ENCODE results near the gene PDE1C.

DNA sequence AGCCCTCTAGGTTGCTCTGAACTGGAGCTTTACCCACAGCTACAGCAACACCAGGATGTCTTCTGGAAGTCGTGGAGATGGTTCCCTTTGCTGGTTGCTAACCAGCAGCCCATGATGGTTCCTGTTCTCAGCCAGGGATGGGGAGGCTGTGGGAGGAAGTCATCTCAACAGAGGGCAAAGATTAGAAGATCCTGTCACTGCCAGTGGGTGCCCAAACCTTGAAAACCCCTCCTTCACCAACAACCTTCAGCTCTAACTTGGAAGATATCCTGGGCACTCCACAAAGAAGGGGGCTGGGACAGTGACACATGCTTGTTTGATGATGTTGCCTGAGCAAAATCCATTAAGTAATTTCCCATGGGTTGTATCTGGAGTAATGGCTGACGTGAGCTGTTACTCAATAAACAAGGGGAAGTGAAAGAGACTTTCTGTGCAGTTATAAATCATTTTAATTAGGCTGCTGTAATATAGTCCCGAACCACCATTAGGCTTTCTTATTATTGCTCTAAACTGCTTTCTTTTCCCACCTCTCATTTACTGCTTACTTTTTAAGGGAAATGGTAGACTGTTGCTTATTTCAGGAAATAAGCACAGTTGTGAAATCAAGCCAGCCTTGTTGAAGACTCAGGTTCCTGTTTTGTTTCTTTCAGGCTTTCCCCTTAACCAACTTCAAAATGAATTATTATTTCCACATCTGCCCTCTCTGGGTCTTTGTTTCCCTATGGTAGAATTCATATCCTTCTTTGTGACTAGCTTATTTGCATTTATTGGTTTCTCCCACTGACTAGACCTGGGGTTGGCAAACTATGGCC is 258.4 kb downstream of the PDE1C start:
- TF ChIP-seq, protein P1, sequence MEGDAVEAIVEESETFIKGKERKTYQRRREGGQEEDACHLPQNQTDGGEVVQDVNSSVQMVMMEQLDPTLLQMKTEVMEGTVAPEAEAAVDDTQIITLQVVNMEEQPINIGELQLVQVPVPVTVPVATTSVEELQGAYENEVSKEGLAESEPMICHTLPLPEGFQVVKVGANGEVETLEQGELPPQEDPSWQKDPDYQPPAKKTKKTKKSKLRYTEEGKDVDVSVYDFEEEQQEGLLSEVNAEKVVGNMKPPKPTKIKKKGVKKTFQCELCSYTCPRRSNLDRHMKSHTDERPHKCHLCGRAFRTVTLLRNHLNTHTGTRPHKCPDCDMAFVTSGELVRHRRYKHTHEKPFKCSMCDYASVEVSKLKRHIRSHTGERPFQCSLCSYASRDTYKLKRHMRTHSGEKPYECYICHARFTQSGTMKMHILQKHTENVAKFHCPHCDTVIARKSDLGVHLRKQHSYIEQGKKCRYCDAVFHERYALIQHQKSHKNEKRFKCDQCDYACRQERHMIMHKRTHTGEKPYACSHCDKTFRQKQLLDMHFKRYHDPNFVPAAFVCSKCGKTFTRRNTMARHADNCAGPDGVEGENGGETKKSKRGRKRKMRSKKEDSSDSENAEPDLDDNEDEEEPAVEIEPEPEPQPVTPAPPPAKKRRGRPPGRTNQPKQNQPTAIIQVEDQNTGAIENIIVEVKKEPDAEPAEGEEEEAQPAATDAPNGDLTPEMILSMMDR (conservative IDR thresholded peaks at IDR 0.05; ENCODE audit: low read length): no peak
- no peak for TF ChIP-seq EZH2phosphoT487 (IDR thresholded peaks at IDR 0.05; ENCODE audit: borderline replicate concordance)
